ENCODE data around the gene RTP3.

DNA sequence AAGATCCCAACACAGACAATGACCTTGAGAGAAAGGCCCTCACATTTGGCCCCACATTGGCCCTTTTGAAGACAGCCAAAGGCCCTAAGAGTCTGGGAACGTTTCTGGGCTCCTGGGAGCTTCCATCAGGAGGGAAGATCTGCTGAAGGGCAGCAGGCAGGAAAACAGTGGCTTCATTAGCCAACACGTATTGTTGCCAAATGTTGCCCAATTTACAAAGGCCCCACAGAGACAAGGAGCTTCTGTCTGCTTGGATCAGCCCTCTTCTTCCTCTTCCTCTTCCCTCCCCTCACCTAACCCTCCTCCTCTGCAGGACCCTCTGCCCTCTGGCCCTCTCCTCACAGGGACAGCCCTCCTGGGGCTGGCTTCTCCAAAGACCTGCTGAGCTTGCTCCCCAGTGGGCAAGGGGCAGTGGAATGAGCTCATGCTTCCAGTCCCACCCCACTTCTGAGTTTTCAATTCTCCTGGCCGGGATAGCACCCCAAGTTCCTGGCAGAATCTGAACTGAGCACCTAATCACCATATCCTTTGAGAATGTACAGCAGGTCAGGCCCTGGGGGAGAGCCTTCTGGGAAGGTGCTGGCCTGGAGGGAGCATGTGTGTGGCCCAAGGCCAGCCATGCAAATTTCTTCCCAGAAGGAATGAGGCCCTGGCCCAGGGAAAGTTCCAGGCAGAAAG is 28.0 kb upstream of the RTP3 start:
- TF ChIP-seq, protein P1, sequence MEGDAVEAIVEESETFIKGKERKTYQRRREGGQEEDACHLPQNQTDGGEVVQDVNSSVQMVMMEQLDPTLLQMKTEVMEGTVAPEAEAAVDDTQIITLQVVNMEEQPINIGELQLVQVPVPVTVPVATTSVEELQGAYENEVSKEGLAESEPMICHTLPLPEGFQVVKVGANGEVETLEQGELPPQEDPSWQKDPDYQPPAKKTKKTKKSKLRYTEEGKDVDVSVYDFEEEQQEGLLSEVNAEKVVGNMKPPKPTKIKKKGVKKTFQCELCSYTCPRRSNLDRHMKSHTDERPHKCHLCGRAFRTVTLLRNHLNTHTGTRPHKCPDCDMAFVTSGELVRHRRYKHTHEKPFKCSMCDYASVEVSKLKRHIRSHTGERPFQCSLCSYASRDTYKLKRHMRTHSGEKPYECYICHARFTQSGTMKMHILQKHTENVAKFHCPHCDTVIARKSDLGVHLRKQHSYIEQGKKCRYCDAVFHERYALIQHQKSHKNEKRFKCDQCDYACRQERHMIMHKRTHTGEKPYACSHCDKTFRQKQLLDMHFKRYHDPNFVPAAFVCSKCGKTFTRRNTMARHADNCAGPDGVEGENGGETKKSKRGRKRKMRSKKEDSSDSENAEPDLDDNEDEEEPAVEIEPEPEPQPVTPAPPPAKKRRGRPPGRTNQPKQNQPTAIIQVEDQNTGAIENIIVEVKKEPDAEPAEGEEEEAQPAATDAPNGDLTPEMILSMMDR (IDR thresholded peaks at IDR 0.05): no peak
- TF ChIP-seq POLR2A (IDR thresholded peaks at IDR 0.05; ENCODE audit: low read length) (no peak), TFCP2L1 (CRISPR knock-in tag; IDR thresholded peaks at IDR 0.05) (no peak)
- TF ChIP-seq, protein P2, sequence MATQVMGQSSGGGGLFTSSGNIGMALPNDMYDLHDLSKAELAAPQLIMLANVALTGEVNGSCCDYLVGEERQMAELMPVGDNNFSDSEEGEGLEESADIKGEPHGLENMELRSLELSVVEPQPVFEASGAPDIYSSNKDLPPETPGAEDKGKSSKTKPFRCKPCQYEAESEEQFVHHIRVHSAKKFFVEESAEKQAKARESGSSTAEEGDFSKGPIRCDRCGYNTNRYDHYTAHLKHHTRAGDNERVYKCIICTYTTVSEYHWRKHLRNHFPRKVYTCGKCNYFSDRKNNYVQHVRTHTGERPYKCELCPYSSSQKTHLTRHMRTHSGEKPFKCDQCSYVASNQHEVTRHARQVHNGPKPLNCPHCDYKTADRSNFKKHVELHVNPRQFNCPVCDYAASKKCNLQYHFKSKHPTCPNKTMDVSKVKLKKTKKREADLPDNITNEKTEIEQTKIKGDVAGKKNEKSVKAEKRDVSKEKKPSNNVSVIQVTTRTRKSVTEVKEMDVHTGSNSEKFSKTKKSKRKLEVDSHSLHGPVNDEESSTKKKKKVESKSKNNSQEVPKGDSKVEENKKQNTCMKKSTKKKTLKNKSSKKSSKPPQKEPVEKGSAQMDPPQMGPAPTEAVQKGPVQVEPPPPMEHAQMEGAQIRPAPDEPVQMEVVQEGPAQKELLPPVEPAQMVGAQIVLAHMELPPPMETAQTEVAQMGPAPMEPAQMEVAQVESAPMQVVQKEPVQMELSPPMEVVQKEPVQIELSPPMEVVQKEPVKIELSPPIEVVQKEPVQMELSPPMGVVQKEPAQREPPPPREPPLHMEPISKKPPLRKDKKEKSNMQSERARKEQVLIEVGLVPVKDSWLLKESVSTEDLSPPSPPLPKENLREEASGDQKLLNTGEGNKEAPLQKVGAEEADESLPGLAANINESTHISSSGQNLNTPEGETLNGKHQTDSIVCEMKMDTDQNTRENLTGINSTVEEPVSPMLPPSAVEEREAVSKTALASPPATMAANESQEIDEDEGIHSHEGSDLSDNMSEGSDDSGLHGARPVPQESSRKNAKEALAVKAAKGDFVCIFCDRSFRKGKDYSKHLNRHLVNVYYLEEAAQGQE (IDR thresholded peaks at IDR 0.05): no peak

Data from A549 (cell line).